Muscle of leg (tissue), 11 donors: Measurements from ENCODE around the gene TLCD3B. TPM values are rescaled to one million over a fixed set of nuclear protein-coding genes. Genes with fewer than 3 reads are reported as not detected.
A peak's percentile ranks its signal among the peaks of the same experiment; 100 is the strongest.

Source experiments
- DNase-seq: peaks from one replicate; pipeline ENCODE4 v3.0.0; 2013
- H3K27ac ChIP-seq: one replicate; pipeline ENCODE4 v1.5.1; 2013; ENCODE audit warnings: mild to moderate bottlenecking, low read length, control low read depth
- H3K27me3 ChIP-seq: one replicate; pipeline ENCODE4 v1.6.1; 2013; ENCODE audit warnings: low read length; ENCODE audit not compliant: control insufficient read depth, insufficient read depth
- H3K36me3 ChIP-seq: one replicate; pipeline ENCODE4 v1.6.1; 2013; ENCODE audit warnings: low read length; ENCODE audit not compliant: control insufficient read depth, insufficient read depth
- H3K4me1 ChIP-seq: one replicate; pipeline ENCODE4 v1.6.1; 2013; ENCODE audit warnings: low read length; ENCODE audit not compliant: control insufficient read depth, insufficient read depth
- H3K4me3 ChIP-seq: one replicate; pipeline ENCODE4 v1.5.1; 2013; ENCODE audit warnings: low read length, control low read depth
- H3K9me3 ChIP-seq: replicated peaks from 2 replicates; pipeline ENCODE4 v1.6.1; 2013; ENCODE audit warnings: low read depth, low read length; ENCODE audit not compliant: control insufficient read depth
- WGBS: methylation state at CpG from one replicate; pipeline ENCODE4 v1.1.5; 2013; ENCODE audit warnings: missing lambda C conversion rate; ENCODE audit not compliant: insufficient coverage; 5-methylcytosine and 5-hydroxymethylcytosine counted together
- polyA plus RNA-seq, 8 donors: library from polyadenylated mRNA; unstranded; fragments of 120-200 nt; gene quantifications; one replicate each; pipeline versions ENCODE4 v1.2.1 to v1.2.3, GENCODE V29; 2013; ENCODE audit warnings: inconsistent platforms in 1 of 8, low replicate concordance in 1 of 8; ENCODE audit not compliant: insufficient read length in 8 of 8, insufficient read depth in 1 of 8
- total RNA-seq: library from RNA; stranded (reverse); fragments of 120-200 nt; gene quantifications from one replicate; pipeline ENCODE4 v1.2.4, GENCODE V29; 2013

TLCD3B gene
- total and polyA plus RNA-seq, 9 donors, result 0.25 to 1.7 (median 0.68) TPM

GRCh38 chr16:30006659-30007377, 24.3 kb downstream of the TLCD3B start:
- DNase-seq, result no peak
- Histone ChIP-seq H3K27me3 (peaks cover 33% of the 10 kb centered on the region), H3K27ac (no peak overlapping the region), H3K4me3 (no peak overlapping the region), H3K36me3 (peaks cover 25% of the 10 kb centered on the region), H3K9me3 (no peaks in the 10 kb centered on the region), H3K4me1 (peaks cover 18% of the 10 kb centered on the region)
- WGBS, result 80% methylated on average over 24 of the region's 34 CpGs

- H3K27ac ChIP-seq, result no peak overlapping the region
- DNase-seq, result no peak
- H3K4me1 ChIP-seq, result peaks cover 14% of the 10 kb centered on the region
- H3K9me3 ChIP-seq, result no peaks in the 10 kb centered on the region
- H3K36me3 ChIP-seq, result peaks cover 31% of the 10 kb centered on the region
- 83% methylated on average over 18 of the region's 18 CpGs for WGBS
- H3K4me3 ChIP-seq, result no peak overlapping the region
- H3K27me3 ChIP-seq, result peaks cover 27% of the 10 kb centered on the region
Measured at GRCh38 chr16:30006095-30006473, 25.0 kb downstream of the TLCD3B start.

GRCh38 chr16:30005341-30006094, 25.6 kb downstream of the TLCD3B start:
- H3K4me3 ChIP-seq, result no peak overlapping the region
- no peaks in the 10 kb centered on the region for H3K9me3 ChIP-seq
- peaks cover 23% of the 10 kb centered on the region for H3K27me3 ChIP-seq
- peak; percentile 48 for DNase-seq
- H3K27ac ChIP-seq, result no peak overlapping the region
- WGBS, result 58% methylated on average over 28 of the region's 35 CpGs
- H3K4me1 ChIP-seq, result peaks cover 10% of the 10 kb centered on the region
- peaks cover 36% of the 10 kb centered on the region for H3K36me3 ChIP-seq

GRCh38 chr16:30004811-30005242, 26.2 kb downstream of the TLCD3B start:
- no peak overlapping the region for H3K4me3 ChIP-seq
- no peaks in the 10 kb centered on the region for H3K9me3 ChIP-seq
- DNase-seq, result no peak
- WGBS, result 38% methylated on average over 4 of the region's 11 CpGs
- H3K36me3 ChIP-seq, result peaks cover 42% of the 10 kb centered on the region
- H3K27ac ChIP-seq, result no peak overlapping the region
- peaks cover 3% of the 10 kb centered on the region for H3K4me1 ChIP-seq
- H3K27me3 ChIP-seq, result peaks cover 16% of the 10 kb centered on the region

GRCh38 chr16:30004424-30004776, 26.7 kb downstream of the TLCD3B start:
- no peak for DNase-seq
- peaks cover 44% of the 10 kb centered on the region for H3K36me3 ChIP-seq
- 80% methylated on average over 16 of the region's 19 CpGs for WGBS

GRCh38 chr16:30003670-30004423, 27.2 kb downstream of the TLCD3B start:
- no peaks in the 10 kb centered on the region for H3K9me3 ChIP-seq
- H3K4me3 ChIP-seq, result no peak overlapping the region
- WGBS, result 78% methylated on average over 8 of the region's 17 CpGs
- peaks cover 3% of the 10 kb centered on the region for H3K4me1 ChIP-seq
- peaks cover 48% of the 10 kb centered on the region for H3K36me3 ChIP-seq
- no peak overlapping the region for H3K27ac ChIP-seq
- no peak for DNase-seq
- peaks cover 6% of the 10 kb centered on the region for H3K27me3 ChIP-seq

More at GRCh38 chr16:30004424-30004776, 26.7 kb downstream of the TLCD3B start:
- Histone ChIP-seq H3K27ac (no peak overlapping the region), H3K4me3 (no peak overlapping the region), H3K27me3 (peaks cover 11% of the 10 kb centered on the region), H3K4me1 (peaks cover 3% of the 10 kb centered on the region), H3K9me3 (no peaks in the 10 kb centered on the region)

- no peak for DNase-seq
Measured at GRCh38 chr16:30002614-30003346, 28.3 kb downstream of the TLCD3B start.

GRCh38 chr16:30000735-30001631, 30.1 kb downstream of the TLCD3B start:
- Histone ChIP-seq H3K4me1 (peaks cover 9% of the 10 kb centered on the region), H3K36me3 (peaks cover 49% of the 10 kb centered on the region), H3K27me3 (no peaks in the 10 kb centered on the region), H3K9me3 (no peaks in the 10 kb centered on the region), H3K27ac (no peak overlapping the region), H3K4me3 (no peak overlapping the region)
- no peak for DNase-seq
- 66% methylated on average over 25 of the region's 33 CpGs for WGBS

More at GRCh38 chr16:30002614-30003346, 28.3 kb downstream of the TLCD3B start:
- Histone ChIP-seq H3K4me3 (no peak overlapping the region), H3K4me1 (peaks cover 3% of the 10 kb centered on the region), H3K27ac (no peak overlapping the region), H3K27me3 (no peaks in the 10 kb centered on the region), H3K36me3 (peaks cover 49% of the 10 kb centered on the region), H3K9me3 (no peaks in the 10 kb centered on the region)
- 79% methylated on average over 19 of the region's 19 CpGs for WGBS

GRCh38 chr16:29999605-30000004, 31.5 kb downstream of the TLCD3B start:
- H3K36me3 ChIP-seq, result peaks cover 48% of the 10 kb centered on the region
- H3K27me3 ChIP-seq, result no peaks in the 10 kb centered on the region
- no peak overlapping the region for H3K4me3 ChIP-seq
- H3K4me1 ChIP-seq, result peaks cover 14% of the 10 kb centered on the region
- H3K27ac ChIP-seq, result no peak overlapping the region
- H3K9me3 ChIP-seq, result no peaks in the 10 kb centered on the region
- DNase-seq, result no peak
- WGBS, result 91% methylated on average over 6 of the region's 6 CpGs
